HCT116 (cell line): ENCODE results near the gene UBXN10. TPM values are rescaled to one million over a fixed set of nuclear protein-coding genes. Genes with fewer than 3 reads are reported as not detected.

Experiments
- ATAC-seq: fragments of 200-7000 bp; cut with Tn5 transposase; 2 replicates; pipeline ENCODE4 v1.9.1; 2020; ENCODE audit warnings: mild to moderate bottlenecking, moderate library complexity
- BruUV-seq: library from RNA; stranded (reverse); fragments of 400-500 nt; replicated peaks from 2 replicates; lab custom pipeline; 2021; lab: Mats Ljungman, UMichigan
- CTCF ChIA-PET: fragments of 300-600 bp; sonication (Branson Sonifier 250); formaldehyde crosslinking; loops from one replicate; lab custom pipeline; 2021; ENCODE audit warnings: antibody characterized with exemption; lab: Charles Lee
- POLR2A ChIA-PET: fragments of 300-600, 350-600 bp; sonication (Branson Sonifier 250); formaldehyde crosslinking; loops from one replicate; lab custom pipeline; 2021; ENCODE audit warnings: antibody characterized with exemption; lab: Charles Lee
- RAD21 ChIA-PET, 2 experiments: fragments of 300-600 bp; sonication (Branson Sonifier 250); formaldehyde crosslinking; loops; one replicate each; lab custom pipeline; 2023; ENCODE audit warnings: low total read pairs in 2 of 2; ENCODE audit not compliant: uncharacterized antibody in 2 of 2, unreplicated experiment in 2 of 2, low non-redundant PET in 1 of 2; lab: Charles Lee
- DNase-seq: peaks from one replicate; pipeline ENCODE4 v3.0.0-alpha.2; 2010; ENCODE audit warnings: low read depth, low spot score
- H2AFZ ChIP-seq: fragments of 200-600 bp; shearing (Covaris generic), sonication (generic); 2 replicates; pipeline ENCODE4 v1.6.1; 2017; ENCODE audit warnings: low read depth, mixed run types, mixed read lengths, antibody characterized with exemption, low read length; ENCODE audit not compliant: poor library complexity, severe bottlenecking
- H3K27ac ChIP-seq: 2 replicates; pipeline ENCODE4 v1.5.1; 2012; ENCODE audit warnings: low read depth, low read length
- H3K27me3 ChIP-seq: fragments of 200-600 bp; sonication (generic); 2 replicates; pipeline ENCODE4 v1.6.1; 2016; ENCODE audit warnings: mixed run types, low read length, mixed read lengths; ENCODE audit not compliant: insufficient read depth
- H3K36me3 ChIP-seq, 2 experiments: fragments of 200-500 bp in 1 of 2; fragments of 200-600 bp in 1 of 2; sonication (Bioruptor generic) in 1 of 2; sonication (generic) in 1 of 2; 2 replicates each; pipeline versions ENCODE4 v1.5.1 to v1.6.1; 2014 to 2016; ENCODE audit warnings: low read length in 2 of 2, inconsistent platforms in 1 of 2, mixed read lengths in 1 of 2, mixed run types in 1 of 2; ENCODE audit not compliant: insufficient read depth in 2 of 2, control insufficient read depth in 1 of 2
- H3K4me1 ChIP-seq, 2 experiments: fragments of 200-600 bp in 1 of 2; sonication (generic) in 1 of 2; 2 replicates each; pipeline versions ENCODE4 v1.5.1 to v1.6.1; 2012 to 2017; ENCODE audit warnings: low read length in 2 of 2, inconsistent platforms in 1 of 2, mild to moderate bottlenecking in 1 of 2, mixed read lengths in 1 of 2, mixed run types in 1 of 2, moderate library complexity in 1 of 2; ENCODE audit not compliant: insufficient read depth in 2 of 2, control insufficient read depth in 1 of 2
- H3K4me2 ChIP-seq: fragments of 200-600 bp; sonication (generic); 2 replicates; pipeline ENCODE4 v1.6.1; 2017; ENCODE audit warnings: mixed run types, low read length, mixed read lengths
- H3K4me3 ChIP-seq, 2 experiments: fragments of 200-600 bp in 1 of 2; sonication (generic) in 1 of 2; replicated peaks in 1 of 2; 2 replicates each; pipeline ENCODE4 v1.5.1; 2011 to 2016; ENCODE audit warnings: low read length in 2 of 2, control low read depth in 1 of 2, low read depth in 1 of 2, mild to moderate bottlenecking in 1 of 2, mixed read lengths in 1 of 2, mixed run types in 1 of 2
- H3K79me2 ChIP-seq: fragments of 200-600 bp; sonication (generic); 2 replicates; pipeline ENCODE4 v1.6.1; 2017; ENCODE audit warnings: mild to moderate bottlenecking, mixed run types, low read length, moderate library complexity, mixed read lengths; ENCODE audit not compliant: insufficient read depth
- H3K9ac ChIP-seq: fragments of 200-600 bp; sonication (generic); 2 replicates; pipeline ENCODE4 v1.6.1; 2016; ENCODE audit warnings: low read length, mixed read lengths
- H3K9me2 ChIP-seq: fragments of 200-600 bp; sonication (generic), shearing (Covaris generic); 2 replicates; pipeline ENCODE4 v1.6.1; 2017; ENCODE audit warnings: mixed run types, mild to moderate bottlenecking, moderate library complexity; ENCODE audit not compliant: insufficient read depth
- H3K9me3 ChIP-seq, 2 experiments: fragments of 200-500 bp in 1 of 2; fragments of 200-600 bp in 1 of 2; sonication (Bioruptor generic) in 1 of 2; sonication (generic) in 1 of 2; 2 replicates each; pipeline ENCODE4 v1.6.1; 2014 to 2017; ENCODE audit warnings: low read length in 2 of 2, mixed read lengths in 2 of 2, inconsistent platforms in 1 of 2, low read depth in 1 of 2, mild to moderate bottlenecking in 1 of 2, mixed run types in 1 of 2, moderate library complexity in 1 of 2; ENCODE audit not compliant: control insufficient read depth in 1 of 2, insufficient read depth in 1 of 2
- H4K20me1 ChIP-seq: fragments of 200-600 bp; sonication (generic), shearing (Covaris generic); 2 replicates; pipeline ENCODE4 v1.6.1; 2017; ENCODE audit warnings: mixed run types, mild to moderate bottlenecking, moderate library complexity; ENCODE audit not compliant: insufficient read depth
- CBX3 ChIP-seq: IDR thresholded peaks from 2 replicates; pipeline ENCODE4 v1.6.1; 2012; ENCODE audit warnings: low read depth
- EGR1 ChIP-seq: IDR thresholded peaks from 2 replicates; pipeline ENCODE4 v1.6.1; 2012; ENCODE audit warnings: low read depth
- EZH2 ChIP-seq: fragments of 200-600 bp; sonication (generic); IDR thresholded peaks from 2 replicates; pipeline ENCODE4 v1.6.1; 2017; ENCODE audit warnings: antibody characterized with exemption, mixed run types
- EZH2phosphoT487 ChIP-seq: fragments of 200-600 bp; IDR thresholded peaks from 2 replicates; pipeline ENCODE4 v1.6.1; 2018; ENCODE audit warnings: antibody characterized with exemption, borderline replicate concordance
- JUND ChIP-seq: IDR thresholded peaks from 2 replicates; pipeline ENCODE4 v1.6.1; 2012
- RAD21 ChIP-seq: IDR thresholded peaks from 2 replicates; pipeline ENCODE4 v1.6.1; 2012; ENCODE audit warnings: low read depth, mild to moderate bottlenecking
- SIN3A ChIP-seq: IDR thresholded peaks from 2 replicates; pipeline ENCODE4 v1.6.1; 2012; ENCODE audit warnings: low read depth
- SRF ChIP-seq: IDR thresholded peaks from 2 replicates; pipeline ENCODE4 v1.6.1; 2012; ENCODE audit warnings: low read depth
- TCF7L2 ChIP-seq: IDR thresholded peaks from 2 replicates; pipeline ENCODE4 v1.7.0; 2011; ENCODE audit warnings: borderline replicate concordance, inconsistent platforms; ENCODE audit not compliant: insufficient read depth, insufficient read length; ENCODE audit errors: extremely low read depth
- ZBTB33 ChIP-seq: IDR thresholded peaks from 2 replicates; pipeline ENCODE4 v1.6.1; 2011; ENCODE audit warnings: mild to moderate bottlenecking, low read length, moderate library complexity; ENCODE audit not compliant: insufficient replicate concordance; ENCODE audit errors: extremely low read depth
- ZNF274 ChIP-seq: fragments of 200-500 bp; sonication (Bioruptor generic); IDR thresholded peaks from 2 replicates; pipeline ENCODE4 v1.6.1; 2014; ENCODE audit warnings: mild to moderate bottlenecking, low read depth, low read length, inconsistent platforms
- intact Hi-C: fragments of 100-400 bp; cut with micrococcal nuclease; formaldehyde crosslinking; loops from 2 replicates; pipeline ENCODE4 v1.10.0; 2022
- total RNA-seq: library from RNA; stranded (reverse); gene quantifications from one replicate; pipeline ENCODE4 v1.2.1, GENCODE V29; 2021; ENCODE audit not compliant: unreplicated experiment
- TF ChIP-seq, protein P1 (sequence below): IDR thresholded peaks from 2 replicates; pipeline ENCODE4 v1.6.1; 2012

UBXN10 gene
- total RNA-seq, 1 experiment from 2014 or later, result not detected

DNA sequence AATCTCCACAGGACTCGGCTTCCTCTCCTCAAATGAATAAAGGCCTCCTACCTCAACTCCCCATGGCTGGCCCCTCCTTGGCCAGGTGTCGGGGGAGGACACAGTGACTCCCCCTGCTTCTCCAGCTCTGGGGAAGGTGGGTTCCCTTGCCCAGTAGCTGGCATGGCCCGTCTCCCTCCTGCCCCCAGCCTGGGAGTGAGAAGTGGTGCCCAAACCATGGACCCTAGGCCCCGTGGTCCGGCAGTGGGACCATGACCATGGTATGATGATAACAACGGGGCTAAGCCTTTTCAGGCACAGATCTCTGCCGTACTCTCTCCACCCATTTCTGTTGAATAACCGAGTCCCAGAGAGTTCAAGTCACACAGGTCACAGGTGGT is 35.6 kb upstream of the UBXN10 start:
- H3K4me2 ChIP-seq, result no peak overlapping the region
- DNase-seq, result no peak
- no peaks in the 10 kb centered on the region for H3K36me3 ChIP-seq
- CTCF ChIA-PET, result interaction anchor here (0.7 to 2.2 kb wide), 2 partner anchors 49 to 228 kb away, joined by 3 to 18 read pairs; no protein-coding TSS in a partner anchor
- peaks cover 0 to 5% of the 10 kb centered on the region in 2 experiments; a peak in 2 of 4 replicates for H3K4me1 ChIP-seq
- RAD21 ChIA-PET, result interaction anchor here in 1 of 2 experiments (1.5 kb wide), 1 partner anchor 49 kb away, joined by 5 read pairs; no protein-coding TSS in a partner anchor
- H3K9me2 ChIP-seq, result no peaks in the 10 kb centered on the region
- H3K27me3 ChIP-seq, result no peaks in the 10 kb centered on the region
- H3K4me3 ChIP-seq, result no peak overlapping the region
- POLR2A ChIA-PET, result interaction anchor here (0.7 kb wide), 1 partner anchor 230 kb away, joined by 3 read pairs; no protein-coding TSS in a partner anchor
- H2AFZ ChIP-seq, result no peak overlapping the region
- no peaks in the 10 kb centered on the region for H3K9me3 ChIP-seq
- H3K79me2 ChIP-seq, result no peaks in the 10 kb centered on the region
- no peak for TF ChIP-seq RAD21
- TF ChIP-seq, protein P1, sequence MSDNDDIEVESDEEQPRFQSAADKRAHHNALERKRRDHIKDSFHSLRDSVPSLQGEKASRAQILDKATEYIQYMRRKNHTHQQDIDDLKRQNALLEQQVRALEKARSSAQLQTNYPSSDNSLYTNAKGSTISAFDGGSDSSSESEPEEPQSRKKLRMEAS, result no peak
- no peak for TF ChIP-seq SIN3A
- TF ChIP-seq CBX3, result no peak
- no peak for TF ChIP-seq EGR1
- no peak for TF ChIP-seq TCF7L2
- TF ChIP-seq ZNF274, result no peak
- no peak for TF ChIP-seq EZH2phosphoT487
- TF ChIP-seq SRF, result no peak
- TF ChIP-seq JUND, result no peak
- H4K20me1 ChIP-seq, result no peaks in the 10 kb centered on the region
- no peak for ATAC-seq
- no peak overlapping the region for H3K27ac ChIP-seq
- H3K9ac ChIP-seq, result no peak overlapping the region
- intact Hi-C loops, result loop anchor here (5.0 kb wide), 1 partner anchor 488 kb away; the partner anchor contains the start of gene HTR6
- no TSS peak for BruUV-seq

DNA sequence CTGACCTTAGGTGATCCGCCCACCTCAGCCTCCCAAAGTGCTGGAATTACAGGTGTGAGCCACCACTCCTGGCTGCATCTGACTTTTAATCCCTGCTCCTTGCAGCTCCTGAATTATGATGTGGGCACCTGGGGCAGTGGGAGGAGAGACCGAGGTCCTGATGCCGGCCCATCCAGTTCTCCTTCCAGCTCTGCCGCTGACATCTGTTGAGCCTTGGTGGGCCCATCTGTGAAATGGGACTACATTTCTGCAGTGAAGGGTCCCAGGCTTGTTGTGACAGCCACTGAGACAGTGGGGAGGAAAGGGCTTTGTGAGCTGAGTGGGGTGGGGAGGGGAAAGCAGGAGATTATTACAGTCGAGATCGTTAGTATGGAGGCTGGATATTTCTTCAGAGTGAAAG is 34.9 kb upstream of the UBXN10 start:
- Histone ChIP-seq H3K4me2 (no peak overlapping the region), H3K4me1 (peaks cover 0 to 5% of the 10 kb centered on the region in 2 experiments; a peak in 2 of 4 replicates), H3K27ac (no peak overlapping the region), H3K9ac (no peak overlapping the region), H3K79me2 (no peaks in the 10 kb centered on the region), H3K36me3 (no peaks in the 10 kb centered on the region), H4K20me1 (no peaks in the 10 kb centered on the region), H3K27me3 (no peaks in the 10 kb centered on the region), H3K9me2 (no peaks in the 10 kb centered on the region), H2AFZ (no peak overlapping the region), H3K9me3 (no peaks in the 10 kb centered on the region), H3K4me3 (no peak overlapping the region)
- BruUV-seq, result no TSS peak
- ChIA-PET POLR2A (interaction anchor here (0.7 kb wide), 1 partner anchor 230 kb away, joined by 3 read pairs; no protein-coding TSS in a partner anchor), RAD21 (interaction anchor here (0.7 to 1.5 kb wide), 4 partner anchors 49 to 176 kb away, joined by 3 to 6 read pairs (median 5); no protein-coding TSS in a partner anchor), CTCF (interaction anchor here (0.7 to 2.2 kb wide), 2 partner anchors 50 to 229 kb away, joined by 3 to 18 read pairs; no protein-coding TSS in a partner anchor)
- intact Hi-C loops, result loop anchor here (5.0 kb wide), 1 partner anchor 489 kb away; the partner anchor contains the start of gene HTR6
- ATAC-seq (no peak), DNase-seq (no peak)
- TF ChIP-seq EZH2 (no peak), SIN3A (no peak), ZBTB33 (no peak)
